B cell (primary cell): Measurements from ENCODE around the gene PXDC1. TPM values are rescaled to one million over a fixed set of nuclear protein-coding genes. Genes with fewer than 3 reads are reported as not detected.

Source experiments
- ATAC-seq: fragments of 200-7000 bp; cut with Tn5 transposase; one replicate; pipeline ENCODE4 v1.10.0; 2021; ENCODE audit warnings: low read depth, mild to moderate bottlenecking, moderate number of reproducible peaks, moderate library complexity
- CTCF ChIA-PET: fragments of 350-600 bp; sonication (Branson Sonifier 250); formaldehyde crosslinking; loops from one replicate; lab custom pipeline; 2021; ENCODE audit warnings: antibody characterized with exemption, inconsistent platforms; lab: Charles Lee
- POLR2A ChIA-PET: fragments of 350-600 bp; sonication (Branson Sonifier 250); formaldehyde crosslinking; loops from one replicate; lab custom pipeline; 2021; ENCODE audit warnings: antibody characterized with exemption; lab: Charles Lee
- DNase-seq: peaks from one replicate; pipeline ENCODE4 v3.0.0; 2013
- H2AFZ ChIP-seq: 2 replicates; pipeline ENCODE4 v1.6.1; 2012; ENCODE audit warnings: mild to moderate bottlenecking, low read depth, low read length; ENCODE audit not compliant: insufficient read depth, poor library complexity, severe bottlenecking
- H3K27ac ChIP-seq, 2 donors: 1 replicate in 1 of 2; 2 replicates in 1 of 2; pipeline ENCODE4 v1.5.1; 2012 to 2013; ENCODE audit warnings: low read length in 2 of 2, mild to moderate bottlenecking in 2 of 2, moderate library complexity in 1 of 2
- H3K27me3 ChIP-seq, 4 experiments: fragments of 200-600 bp in 1 of 4; sonication (generic) in 1 of 4; replicated peaks in 1 of 4; 1 replicate in 2 of 4; 2 replicates in 2 of 4; pipeline versions ENCODE4 v1.6.1 to v1.7.0; 2013 to 2016; ENCODE audit warnings: low read length in 3 of 4, mild to moderate bottlenecking in 2 of 4, mixed read lengths in 1 of 4, moderate library complexity in 1 of 4; ENCODE audit not compliant: insufficient read depth in 4 of 4, control insufficient read depth in 3 of 4; ENCODE audit errors: control extremely low read depth in 1 of 4
- H3K36me3 ChIP-seq, 2 experiments: replicated peaks in 1 of 2; 1 replicate in 1 of 2; 2 replicates in 1 of 2; pipeline versions ENCODE4 v1.6.1 to v1.7.1; 2013; ENCODE audit warnings: low read length in 1 of 2; ENCODE audit not compliant: insufficient read depth in 2 of 2, control insufficient read depth in 1 of 2; ENCODE audit errors: control extremely low read depth in 1 of 2, extremely low read depth in 1 of 2
- H3K4me1 ChIP-seq, 2 donors: fragments of 200-600 bp in 1 of 2; sonication (generic) in 1 of 2; 1 replicate in 1 of 2; 2 replicates in 1 of 2; pipeline versions ENCODE4 v1.5.1 to v1.6.1; 2013 to 2017; ENCODE audit warnings: low read length in 2 of 2; ENCODE audit not compliant: control insufficient read depth in 2 of 2, insufficient read depth in 2 of 2
- H3K4me2 ChIP-seq: replicated peaks from 2 replicates; pipeline ENCODE3; 2012; ENCODE audit warnings: mild to moderate bottlenecking, low read depth, low read length; ENCODE audit not compliant: poor library complexity, severe bottlenecking
- H3K4me3 ChIP-seq, 5 experiments: fragments of 200-600 bp in 1 of 5; sonication (generic) in 1 of 5; 1 replicate in 3 of 5; 2 replicates in 2 of 5; pipeline versions ENCODE4 v1.5.1 to v1.7.0; 2011 to 2016; ENCODE audit warnings: low read length in 4 of 5, mild to moderate bottlenecking in 4 of 5, low read depth in 2 of 5, control low read depth in 1 of 5, moderate library complexity in 1 of 5; ENCODE audit not compliant: insufficient read depth in 1 of 5; ENCODE audit errors: control extremely low read depth in 1 of 5, extremely low read depth in 1 of 5
- H3K79me2 ChIP-seq: fragments of 200-600 bp; sonication (generic); one replicate; pipeline ENCODE4 v1.6.0; 2016; ENCODE audit warnings: low read length; ENCODE audit not compliant: control insufficient read depth, insufficient read depth
- H3K9ac ChIP-seq: fragments of 200-600 bp; sonication (generic); 2 replicates; pipeline ENCODE4 v1.6.1; 2017; ENCODE audit warnings: mild to moderate bottlenecking, low read length, moderate library complexity
- H3K9me3 ChIP-seq, 3 donors: one replicate each; pipeline versions ENCODE4 v1.6.1 to v1.7.1; 2013; ENCODE audit warnings: low read length in 2 of 3; ENCODE audit not compliant: control insufficient read depth in 2 of 3, insufficient read depth in 1 of 3; ENCODE audit errors: control extremely low read depth in 1 of 3
- H4K20me1 ChIP-seq: 2 replicates; pipeline ENCODE4 v1.6.0; 2012; ENCODE audit warnings: mild to moderate bottlenecking, low read length; ENCODE audit not compliant: insufficient read depth, control insufficient read depth, poor library complexity, severe bottlenecking
- H3K27ac Mint-ChIP-seq: one replicate; pipeline ENCODE4 v1.8.0; 2021; ENCODE audit warnings: mixed read lengths
- H3K27me3 Mint-ChIP-seq: one replicate; pipeline ENCODE4 v1.8.0; 2021; ENCODE audit warnings: mixed read lengths
- H3K4me1 Mint-ChIP-seq: one replicate; pipeline ENCODE4 v1.8.0; 2021; ENCODE audit warnings: mixed read lengths
- H3K4me3 Mint-ChIP-seq: one replicate; pipeline ENCODE4 v1.8.0; 2021; ENCODE audit warnings: mixed read lengths
- H3K9me3 Mint-ChIP-seq: one replicate; pipeline ENCODE4 v1.8.0; 2022; ENCODE audit warnings: mixed read lengths; ENCODE audit not compliant: insufficient read depth
- CTCF ChIP-seq: fragments of 200-600 bp; IDR thresholded peaks from one replicate; pipeline ENCODE4 v1.8.0; 2022; ENCODE audit warnings: antibody characterized with exemption, mild to moderate bottlenecking
- EZH2 ChIP-seq: IDR thresholded peaks from 2 replicates; pipeline ENCODE4 v1.6.1; 2012; ENCODE audit warnings: borderline replicate concordance, low read depth, mild to moderate bottlenecking, moderate library complexity, low read length; ENCODE audit not compliant: insufficient read depth, poor library complexity, severe bottlenecking
- WGBS: methylation state at CpG from one replicate; pipeline ENCODE4 v1.1.5; 2013; ENCODE audit warnings: missing lambda C conversion rate; ENCODE audit not compliant: insufficient coverage; 5-methylcytosine and 5-hydroxymethylcytosine counted together
- intact Hi-C: fragments of 100-400 bp; cut with micrococcal nuclease; formaldehyde crosslinking; loops from one replicate; pipeline ENCODE4 v1.10.0; 2022
- polyA minus RNA-seq: library from RNA; depleted of rRNA, polyadenylated mRNA; stranded (reverse); fragments of >200 nt; gene quantifications from 2 replicates; pipeline ENCODE4 v1.2.3, GENCODE V29; 2012
- polyA plus RNA-seq: library from polyadenylated mRNA; depleted of rRNA; stranded (reverse); fragments of >200 nt; gene quantifications from 2 replicates; pipeline ENCODE4 v1.2.3, GENCODE V29; 2012
- total RNA-seq, 2 donors: library from RNA; stranded (reverse); fragments of 120-200 nt in 1 of 2; gene quantifications; 1 replicate in 1 of 2; 2 replicates in 1 of 2; pipeline versions ENCODE4 v1.2.3 to v1.2.4, GENCODE V29; 2013 to 2022

Gene PXDC1, protein sequence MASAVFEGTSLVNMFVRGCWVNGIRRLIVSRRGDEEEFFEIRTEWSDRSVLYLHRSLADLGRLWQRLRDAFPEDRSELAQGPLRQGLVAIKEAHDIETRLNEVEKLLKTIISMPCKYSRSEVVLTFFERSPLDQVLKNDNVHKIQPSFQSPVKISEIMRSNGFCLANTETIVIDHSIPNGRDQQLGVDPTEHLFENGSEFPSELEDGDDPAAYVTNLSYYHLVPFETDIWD
- total RNA-seq (17.1 and 18.9 TPM in 2 replicates), polyA plus RNA-seq (3.7 and 4.7 TPM in 2 replicates), polyA minus RNA-seq (6.6 and 9.6 TPM in 2 replicates)
- total RNA-seq (2013), result 6.3 TPM

- H3K4me1 Mint-ChIP-seq, result peaks cover 58% of the 10 kb centered on the region
- no peaks in the 10 kb centered on the region for H4K20me1 ChIP-seq
- ATAC-seq (peak; percentile 1), DNase-seq (peak; percentile 64)
- no peaks in the 10 kb centered on the region for H3K9me3 Mint-ChIP-seq
- peak within 1 kb of the TSS; percentile 36 for H3K27ac ChIP-seq
- peak within 1 kb of the TSS; percentile 98 for H3K4me2 ChIP-seq
- peak within 1 kb of the TSS; percentile 79 for H3K9ac ChIP-seq
- no peaks in the 10 kb centered on the region for H3K79me2 ChIP-seq
- peak within 1 kb of the TSS; percentile 90 for H2AFZ ChIP-seq
- H3K4me1 ChIP-seq, result peaks cover 38 to 51% of the 10 kb centered on the region in 2 donors
- TF ChIP-seq CTCF (no peak), EZH2 (peak; percentile 52)
- intact Hi-C loops, result loop anchor here (5.0 kb wide), 1 partner anchor 634 kb away; the partner anchor contains the start of gene BPHL
- ChIA-PET POLR2A (interaction anchor here (0.6 to 1.6 kb wide), 2 partner anchors 98 to 267 kb away, joined by 3 to 5 read pairs; partner anchors contain the start of gene FAM50B), CTCF (interaction anchor here (1.3 to 3.0 kb wide), 2 partner anchors 8 to 136 kb away, joined by 4 to 7 read pairs; no protein-coding TSS in a partner anchor)
- no peaks in the 10 kb centered on the region for H3K36me3 ChIP-seq
- H3K27me3 ChIP-seq, result peaks cover 0 to 19% (median 5%) of the 10 kb centered on the region in 4 experiments
- peak within 1 kb of the TSS; percentile 38 to 73 (median 61) for H3K4me3 ChIP-seq
- peak within 1 kb of the TSS; percentile 83 for H3K4me3 Mint-ChIP-seq
- peaks cover 0 to 4% (median 0%) of the 10 kb centered on the region in 3 donors for H3K9me3 ChIP-seq
- H3K27me3 Mint-ChIP-seq, result peaks cover 7% of the 10 kb centered on the region
- WGBS, result under 1% methylated on average over 88 of the region's 88 CpGs
- H3K27ac Mint-ChIP-seq, result peak within 1 kb of the TSS; percentile 75
Observed at GRCh38 chr6:3751077-3751729, at the start of gene PXDC1. PXDC1 (minus strand) TSS chr6:3751713; CDS start chr6:3751531, 182 bp downstream.
